H1 (cell line): ENCODE measurements around the gene HIVEP3. TPM values are rescaled to one million over a fixed set of nuclear protein-coding genes. Genes with fewer than 3 reads are reported as not detected.

Experiments
- HDAC2 ChIP-seq, 2 experiments: fragments of 300-600 bp in 1 of 2; sonication (generic) in 1 of 2; IDR thresholded peaks; 2 replicates each; pipeline ENCODE4 v1.6.1; 2011 to 2012; ENCODE audit warnings: low read depth in 2 of 2, low read length in 2 of 2, mild to moderate bottlenecking in 2 of 2, moderate library complexity in 2 of 2, borderline replicate concordance in 1 of 2, inconsistent platforms in 1 of 2
- POLR2A ChIP-seq, 2 experiments: IDR thresholded peaks; 1 replicate in 1 of 2; 2 replicates in 1 of 2; pipeline ENCODE4 v1.6.1; 2011; ENCODE audit warnings: low read depth in 2 of 2, low read length in 2 of 2, mild to moderate bottlenecking in 2 of 2; ENCODE audit errors: control extremely low read depth in 1 of 2
- RAD21 ChIP-seq, 2 experiments: IDR thresholded peaks in 1 of 2; conservative IDR thresholded peaks in 1 of 2; 2 replicates each; pipeline ENCODE4 v1.6.1; 2011; ENCODE audit warnings: low read depth in 2 of 2, low read length in 2 of 2, improper control_type of control experiment in 1 of 2, inconsistent platforms in 1 of 2, mild to moderate bottlenecking in 1 of 2, moderate library complexity in 1 of 2
- SAP30 ChIP-seq: fragments of 300-600 bp; sonication (generic); IDR thresholded peaks from 2 replicates; pipeline ENCODE4 v1.7.1; 2012; ENCODE audit warnings: low read length, moderate library complexity, mild to moderate bottlenecking, inconsistent platforms; ENCODE audit not compliant: insufficient read depth, insufficient replicate concordance
- TBP ChIP-seq: IDR thresholded peaks from 2 replicates; pipeline ENCODE4 v1.6.1; 2011; ENCODE audit warnings: low read depth, low read length, improper control_type of control experiment
- polyA plus RNA-seq, 7 experiments: library from polyadenylated mRNA; depleted of rRNA in 3 of 7; stranded (reverse) in 5 of 7; unstranded in 2 of 7; fragments of >200 nt in 5 of 7; fragments of 200-250 nt in 2 of 7; gene quantifications; 1 replicate in 5 of 7; 2 replicates in 1 of 7; 4 replicates in 1 of 7; pipeline versions ENCODE4 v1.2.1 to v1.2.3, GENCODE V29; 2011 to 2013; ENCODE audit warnings: missing spikeins in 2 of 7, mixed read lengths in 2 of 7
- total RNA-seq: library from RNA; stranded (reverse); fragmentation: NEBNext Ultra II Directional; extraction: Animal tissue kit (Norgen Biotek cat#: 25700); gene quantifications from 2 replicates; pipeline ENCODE4 v1.2.1, GENCODE V29; 2021
- TF ChIP-seq, protein P1 (sequence below): IDR thresholded peaks from 2 replicates; pipeline ENCODE4 v1.6.1; 2012; ENCODE audit warnings: low read length, inconsistent platforms

The HIVEP3 gene
- total and polyA plus RNA-seq, 2 of the 8 experiments (the other 6 are each of a cell fraction or from before 2014, with no cell fraction given) = 0.24 to 0.69 TPM

DNA sequence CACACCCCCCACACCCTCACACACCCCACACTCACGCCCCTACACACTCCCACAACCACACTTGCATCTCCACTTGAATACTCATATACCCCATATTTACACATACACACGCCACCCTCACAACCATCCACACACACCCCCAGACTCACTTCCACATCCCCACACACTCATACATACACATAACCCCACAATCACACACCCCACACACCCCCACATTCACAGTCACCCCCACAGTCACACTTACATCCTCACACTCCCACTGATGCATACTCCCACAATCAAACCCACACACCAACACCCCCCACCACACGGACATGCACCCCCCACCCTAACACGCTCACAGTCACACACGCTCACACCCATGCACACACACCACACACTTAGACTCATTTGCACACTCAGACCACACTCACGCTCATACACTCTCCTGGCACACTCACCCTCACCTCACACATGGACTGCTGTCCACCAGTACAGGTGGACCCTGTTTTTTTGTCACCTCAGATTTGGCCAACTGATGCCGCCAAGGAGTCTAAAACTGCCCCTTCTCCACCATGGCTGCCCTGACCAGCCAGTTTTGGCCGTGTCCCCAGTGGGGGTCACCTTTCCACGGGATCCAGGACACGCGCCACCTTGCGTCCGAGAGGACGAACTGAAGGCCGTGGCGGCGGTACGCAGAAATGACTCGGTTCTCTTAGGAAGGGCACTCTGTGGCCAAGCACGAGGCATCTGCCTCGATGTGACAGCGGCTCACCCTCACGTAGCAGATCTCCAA, 388.9 kb downstream of the HIVEP3 start (continued):
- TF ChIP-seq, protein P1, sequence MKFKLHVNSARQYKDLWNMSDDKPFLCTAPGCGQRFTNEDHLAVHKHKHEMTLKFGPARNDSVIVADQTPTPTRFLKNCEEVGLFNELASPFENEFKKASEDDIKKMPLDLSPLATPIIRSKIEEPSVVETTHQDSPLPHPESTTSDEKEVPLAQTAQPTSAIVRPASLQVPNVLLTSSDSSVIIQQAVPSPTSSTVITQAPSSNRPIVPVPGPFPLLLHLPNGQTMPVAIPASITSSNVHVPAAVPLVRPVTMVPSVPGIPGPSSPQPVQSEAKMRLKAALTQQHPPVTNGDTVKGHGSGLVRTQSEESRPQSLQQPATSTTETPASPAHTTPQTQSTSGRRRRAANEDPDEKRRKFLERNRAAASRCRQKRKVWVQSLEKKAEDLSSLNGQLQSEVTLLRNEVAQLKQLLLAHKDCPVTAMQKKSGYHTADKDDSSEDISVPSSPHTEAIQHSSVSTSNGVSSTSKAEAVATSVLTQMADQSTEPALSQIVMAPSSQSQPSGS = no peak
- TF ChIP-seq RAD21 (IDR thresholded peaks at IDR 0.05 in 1 of 2, conservative IDR thresholded peaks at IDR 0.05 in 1 of 2; ENCODE audit: low read depth in 2 of 2, low read length in 2 of 2) (no peak), HDAC2 (IDR thresholded peaks at IDR 0.05; ENCODE audit: borderline replicate concordance in 1 of 2, low read depth in 2 of 2, low read length in 2 of 2) (no peak), SAP30 (no peak), POLR2A (IDR thresholded peaks at IDR 0.05; ENCODE audit: control extremely low read depth in 1 of 2, low read depth in 2 of 2, low read length in 2 of 2) (no peak), TBP (no peak)
